Ishikawa (cell line): ENCODE results near the gene RBM19.

Source experiments
- USF1 ChIP-seq: IDR thresholded peaks from 2 replicates; pipeline ENCODE4 v1.6.1; 2012
- YY1 ChIP-seq: IDR thresholded peaks from 2 replicates; pipeline ENCODE4 v1.6.1; 2012; ENCODE audit warnings: low read depth

GRCh38 chr12:113786107-113786506, 180.0 kb downstream of the RBM19 start:
- TF ChIP-seq USF1 (no peak), YY1 (no peak)
